Body of pancreas (tissue), 4 donors: ENCODE measurements around the gene ZEB1.

Source experiments
- CTCF ChIP-seq, 7 experiments: fragments of 450-650 bp in 4 of 7; fragments of 200-600 bp in 3 of 7; sonication (generic) in 3 of 7; IDR thresholded peaks; one replicate each; pipeline ENCODE4 v1.5.1; 2016 to 2019; ENCODE audit warnings: antibody characterized with exemption in 7 of 7
- POLR2A ChIP-seq, 3 donors: fragments of 450-650 bp; IDR thresholded peaks; one replicate each; pipeline ENCODE4 v1.6.1; 2016; ENCODE audit warnings: antibody characterized with exemption in 3 of 3, mild to moderate bottlenecking in 2 of 3

- no peak for TF ChIP-seq CTCF (IDR thresholded peaks at IDR 0.05)
- no peak for TF ChIP-seq POLR2A (IDR thresholded peaks at IDR 0.05)
Measured at GRCh38 chr10:31426401-31426800, 107.4 kb downstream of the ZEB1 start.
